ENCODE results near the gene WBP1L. TPM values are rescaled to one million over a fixed set of nuclear protein-coding genes. Genes with fewer than 3 reads are reported as not detected.

The WBP1L gene
- total and polyA plus RNA-seq, 2 of the 13 experiments (the other 11 are each of a cell fraction or from before 2014, with no cell fraction given): 8.3 to 12.3 TPM

DNA sequence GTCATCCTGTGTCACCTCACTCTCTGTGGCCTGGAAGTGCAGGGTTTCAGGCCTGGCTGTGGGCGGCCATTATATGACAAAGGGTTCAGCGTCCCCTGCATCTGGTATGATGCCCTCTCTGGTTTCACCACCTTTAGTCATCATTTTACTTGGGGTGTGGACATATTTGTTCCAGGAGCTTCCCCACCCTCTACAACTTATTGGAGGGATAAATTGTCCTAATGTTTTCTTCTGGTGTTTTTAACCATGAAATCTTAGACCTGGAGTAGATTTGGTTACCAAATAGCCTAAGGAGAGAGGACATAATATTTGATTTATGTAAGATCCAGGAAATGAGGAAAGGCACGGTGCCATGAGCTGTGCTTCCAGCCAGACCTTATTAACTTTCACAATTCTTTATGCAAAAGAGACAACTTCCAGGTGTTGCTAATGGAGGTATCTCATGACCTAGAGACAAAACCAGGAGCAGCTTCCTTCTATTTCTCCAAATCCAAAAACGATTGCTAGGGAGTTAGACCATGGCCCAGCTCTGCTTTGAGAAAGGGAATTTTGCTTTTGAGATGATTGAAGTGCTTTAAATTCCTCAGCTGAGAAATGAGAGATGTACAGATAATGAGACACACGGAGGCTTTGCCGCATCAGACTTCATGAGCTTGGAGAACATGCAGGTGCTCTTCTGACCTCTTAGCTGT is 20.9 kb downstream of the WBP1L start:
- BruUV-seq (replicated peaks): no TSS peak
- H4K20me1 ChIP-seq (ENCODE audit: insufficient read depth, low read length): no peaks in the 10 kb centered on the region
- ChIA-PET POLR2A (interaction anchor here (1.8 kb wide), 1 partner anchor 13 kb away, joined by 5 read pairs; no protein-coding TSS in a partner anchor), CTCF (ENCODE audit: low intra/inter-chr PET ratio, low total read pairs) (no interaction called here)
- TF ChIP-seq NR2F1 (CRISPR knock-in tag; IDR thresholded peaks at IDR 0.05) (no peak), ZNF282 (IDR thresholded peaks at IDR 0.05; ENCODE audit: partially characterized antibody) (no peak), RBM22 (optimal IDR thresholded peaks at IDR 0.05; ENCODE audit: low read length) (no peak), POLR2A (IDR thresholded peaks at IDR 0.05; ENCODE audit: insufficient read depth in 1 of 2, low read depth in 2 of 2, low read length in 2 of 2) (no peak), ZNF550 (CRISPR knock-in tag; IDR thresholded peaks at IDR 0.05; ENCODE audit: borderline replicate concordance) (no peak), ETV5 (CRISPR knock-in tag; IDR thresholded peaks at IDR 0.05; ENCODE audit: borderline replicate concordance) (no peak)
- TF ChIP-seq, protein P1, sequence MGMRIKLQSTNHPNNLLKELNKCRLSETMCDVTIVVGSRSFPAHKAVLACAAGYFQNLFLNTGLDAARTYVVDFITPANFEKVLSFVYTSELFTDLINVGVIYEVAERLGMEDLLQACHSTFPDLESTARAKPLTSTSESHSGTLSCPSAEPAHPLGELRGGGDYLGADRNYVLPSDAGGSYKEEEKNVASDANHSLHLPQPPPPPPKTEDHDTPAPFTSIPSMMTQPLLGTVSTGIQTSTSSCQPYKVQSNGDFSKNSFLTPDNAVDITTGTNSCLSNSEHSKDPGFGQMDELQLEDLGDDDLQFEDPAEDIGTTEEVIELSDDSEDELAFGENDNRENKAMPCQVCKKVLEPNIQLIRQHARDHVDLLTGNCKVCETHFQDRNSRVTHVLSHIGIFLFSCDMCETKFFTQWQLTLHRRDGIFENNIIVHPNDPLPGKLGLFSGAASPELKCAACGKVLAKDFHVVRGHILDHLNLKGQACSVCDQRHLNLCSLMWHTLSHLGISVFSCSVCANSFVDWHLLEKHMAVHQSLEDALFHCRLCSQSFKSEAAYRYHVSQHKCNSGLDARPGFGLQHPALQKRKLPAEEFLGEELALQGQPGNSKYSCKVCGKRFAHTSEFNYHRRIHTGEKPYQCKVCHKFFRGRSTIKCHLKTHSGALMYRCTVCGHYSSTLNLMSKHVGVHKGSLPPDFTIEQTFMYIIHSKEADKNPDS (CRISPR knock-in tag; IDR thresholded peaks at IDR 0.05): no peak
- ATAC-seq (no peak), FAIRE-seq (no peak), DNase-seq (ENCODE audit: low spot score) (no peak)
- WGBS (ENCODE audit: low lambda C conversion rate): 85% methylated on average over 6 of the region's 6 CpGs
- H3K36me3 ChIP-seq (replicated peaks in 1 of 2; ENCODE audit: control insufficient read depth in 1 of 2, insufficient read depth in 2 of 2, low read length in 2 of 2): no peaks in the 10 kb centered on the region
- intact Hi-C loops (cut with micrococcal nuclease; ENCODE audit: unreplicated experiment): no loop called here
- H3K27me3 ChIP-seq (ENCODE audit: control insufficient read depth in 1 of 2, insufficient read depth in 2 of 2, low read length in 2 of 2): no peaks in the 10 kb centered on the region
- no peak overlapping the region for H2AFZ ChIP-seq (ENCODE audit: low read length)
- H3K27ac ChIP-seq (ENCODE audit: extremely low read length, insufficient read depth, low read length): no peak overlapping the region
- H3K4me1 ChIP-seq (ENCODE audit: insufficient read depth, low read length): peaks cover 40% of the 10 kb centered on the region
- no peak overlapping the region for H3K4me3 ChIP-seq (replicated peaks in 1 of 3; ENCODE audit: insufficient read depth in 1 of 3, low read depth in 2 of 3, low read length in 3 of 3)
- H3K9ac ChIP-seq (ENCODE audit: insufficient read depth, low read depth, low read length): no peak overlapping the region
- H3K4me2 ChIP-seq (ENCODE audit: low read depth, low read length): no peak overlapping the region
- H3K9me3 ChIP-seq (ENCODE audit: low read length): no peaks in the 10 kb centered on the region
- in situ Hi-C loops (cut with HindIII; ENCODE audit: extremely low pct_ligation_motif_present, low pct_unique_long_range_greater_than_20kb): no loop called here
- H3K79me2 ChIP-seq (ENCODE audit: insufficient read depth, low read length): peaks cover 2% of the 10 kb centered on the region
